ENCODE data around the gene FBXO2. TPM values are rescaled to one million over a fixed set of nuclear protein-coding genes. Genes with fewer than 3 reads are reported as not detected.
A peak's percentile ranks its signal among the peaks of the same experiment; 100 is the strongest.

The FBXO2 gene
- total RNA-seq, 4 donors from 2014 or later = 1.7 to 7.4 (median 2.8) TPM

GRCh38 chr1:11693024-11693590 lies 38.9 kb upstream of the FBXO2 start:
- Histone ChIP-seq H3K36me3 (no peaks in the 10 kb centered on the region), H3K9me3 (no peaks in the 10 kb centered on the region), H3K27me3 (peaks cover 0 to 21% of the 10 kb centered on the region in 2 donors), H3K4me1 (peaks cover 0 to 28% (median 8%) of the 10 kb centered on the region in 4 donors), H3K4me3 (no peak overlapping the region), H3K27ac (no peak overlapping the region)
- TF ChIP-seq POLR2A (IDR thresholded peaks at IDR 0.05) = no peak
- TF ChIP-seq CTCF (IDR thresholded peaks at IDR 0.05) = no peak
- no peak for DNase-seq

GRCh38 chr1:11691928-11692711 lies 37.9 kb upstream of the FBXO2 start:
- peaks cover 0 to 28% (median 8%) of the 10 kb centered on the region in 4 donors for H3K4me1 ChIP-seq
- H3K36me3 ChIP-seq = no peaks in the 10 kb centered on the region
- peaks cover 0 to 21% of the 10 kb centered on the region in 2 donors for H3K27me3 ChIP-seq
- no peak for TF ChIP-seq CTCF (IDR thresholded peaks at IDR 0.05)
- TF ChIP-seq POLR2A (IDR thresholded peaks at IDR 0.05) = no peak
- no peak for DNase-seq
- peak overlapping the region in 3 of 4 donors; percentile 32 to 36 (median 35) for H3K4me3 ChIP-seq
- H3K9me3 ChIP-seq = no peaks in the 10 kb centered on the region
- no peak overlapping the region for H3K27ac ChIP-seq

GRCh38 chr1:11691302-11691914 lies 37.2 kb upstream of the FBXO2 start, which contains the start of gene DRAXIN:
TSS of gene DRAXIN (plus strand) at chr1:11691710. CDS start at chr1:11706259, 14,549 bp downstream.
- Histone ChIP-seq H3K27me3 (peaks cover 0 to 21% of the 10 kb centered on the region in 2 donors), H3K4me1 (peaks cover 0 to 28% (median 8%) of the 10 kb centered on the region in 4 donors), H3K9me3 (no peaks in the 10 kb centered on the region), H3K36me3 (no peaks in the 10 kb centered on the region), H3K27ac (no peak within 1 kb of the TSS), H3K4me3 (peak within 1 kb of the TSS in 3 of 4 donors; percentile 32 to 36 (median 35))
- DNase-seq = no peak
- TF ChIP-seq CTCF (IDR thresholded peaks at IDR 0.05) (no peak), POLR2A (IDR thresholded peaks at IDR 0.05) (no peak)

- H3K27ac ChIP-seq = no peak overlapping the region
- peaks cover 0 to 28% (median 8%) of the 10 kb centered on the region in 4 donors for H3K4me1 ChIP-seq
- TF ChIP-seq POLR2A (IDR thresholded peaks at IDR 0.05) (no peak), CTCF (IDR thresholded peaks at IDR 0.05) (no peak)
- H3K27me3 ChIP-seq = peaks cover 0 to 21% of the 10 kb centered on the region in 2 donors
- no peaks in the 10 kb centered on the region for H3K36me3 ChIP-seq
- peak overlapping the region in 3 of 4 donors; percentile 32 to 36 (median 35) for H3K4me3 ChIP-seq
- H3K9me3 ChIP-seq = no peaks in the 10 kb centered on the region
- no peak for DNase-seq
Measured at GRCh38 chr1:11690397-11691301, 36.4 kb upstream of the FBXO2 start.

- no peaks in the 10 kb centered on the region for H3K36me3 ChIP-seq
- no peak overlapping the region for H3K4me3 ChIP-seq
- peaks cover 0 to 28% (median 8%) of the 10 kb centered on the region in 4 donors for H3K4me1 ChIP-seq
- DNase-seq = no peak
- H3K9me3 ChIP-seq = no peaks in the 10 kb centered on the region
- H3K27me3 ChIP-seq = peaks cover 0 to 21% of the 10 kb centered on the region in 2 donors
- no peak overlapping the region for H3K27ac ChIP-seq
- no peak for TF ChIP-seq CTCF (IDR thresholded peaks at IDR 0.05)
- no peak for TF ChIP-seq POLR2A (IDR thresholded peaks at IDR 0.05)
Measured at GRCh38 chr1:11688506-11688905, 34.3 kb upstream of the FBXO2 start.

Data from Peyer's patch (tissue), 4 donors.